IMR-90 (cell line): ENCODE data around the gene FER. TPM values are rescaled to one million over a fixed set of nuclear protein-coding genes. Genes with fewer than 3 reads are reported as not detected.
A peak's percentile ranks its signal among the peaks of the same experiment; 100 is the strongest.

ENCODE experiments used
- ATAC-seq: fragments of 200-7000 bp; cut with Tn5 transposase; 2 replicates; pipeline ENCODE4 v1.9.1; 2020; ENCODE audit warnings: low read depth, mild to moderate bottlenecking, moderate library complexity
- BruUV-seq: library from RNA; stranded (reverse); fragments of 400-500 nt; replicated peaks from 2 replicates; lab custom pipeline; 2021; lab: Mats Ljungman, UMichigan
- CTCF ChIA-PET: fragments of 300-600 bp; formaldehyde crosslinking; extraction: SDS; loops from one replicate; lab custom pipeline; 2021; ENCODE audit warnings: antibody characterized with exemption; lab: Yijun Ruan, JAX
- POLR2A ChIA-PET: fragments of 300-600 bp; sonication (Branson Sonifier 250); formaldehyde crosslinking; loops from one replicate; lab custom pipeline; 2022; ENCODE audit warnings: antibody characterized with exemption; ENCODE audit not compliant: unreplicated experiment; lab: Charles Lee
- DNase-seq: peaks from one replicate; pipeline ENCODE4 v3.0.0; 2013
- H2AFZ ChIP-seq: replicated peaks from 2 replicates; pipeline ENCODE3; 2013; ENCODE audit warnings: low read length, mild to moderate bottlenecking; ENCODE audit not compliant: poor library complexity
- H2AK5ac ChIP-seq: 2 replicates; pipeline ENCODE4 v1.6.1; 2013; ENCODE audit warnings: low read depth, low read length, inconsistent platforms
- H2AK9ac ChIP-seq: replicated peaks from 2 replicates; pipeline ENCODE3; 2013; ENCODE audit warnings: mild to moderate bottlenecking, low read depth, low read length, moderate library complexity; ENCODE audit not compliant: poor library complexity
- H2BK120ac ChIP-seq: 2 replicates; pipeline ENCODE4 v1.6.1; 2013; ENCODE audit warnings: low read depth, low read length, inconsistent platforms
- H2BK15ac ChIP-seq: 3 replicates; pipeline ENCODE4 v1.6.1; 2013; ENCODE audit warnings: low read depth, low read length, inconsistent platforms
- H2BK20ac ChIP-seq: 2 replicates; pipeline ENCODE4 v1.6.1; 2013; ENCODE audit warnings: low read depth, mild to moderate bottlenecking, inconsistent platforms, low read length, moderate library complexity
- H2BK5ac ChIP-seq: 2 replicates; pipeline ENCODE4 v1.6.1; 2013; ENCODE audit warnings: mild to moderate bottlenecking, low read depth, low read length, inconsistent platforms; ENCODE audit not compliant: poor library complexity, severe bottlenecking
- H3K14ac ChIP-seq: replicated peaks from 2 replicates; pipeline ENCODE4 v1.6.1; 2013; ENCODE audit warnings: low read depth, low read length, inconsistent platforms
- H3K18ac ChIP-seq: 2 replicates; pipeline ENCODE4 v1.6.1; 2013; ENCODE audit warnings: low read depth, low read length, control low read depth
- H3K23ac ChIP-seq: 2 replicates; pipeline ENCODE4 v1.6.1; 2013; ENCODE audit warnings: low read depth, low read length, inconsistent platforms
- H3K27ac ChIP-seq: 2 replicates; pipeline ENCODE4 v1.5.1; 2013; ENCODE audit warnings: mild to moderate bottlenecking, control low read depth, low read length; ENCODE audit not compliant: insufficient read depth
- H3K27me3 ChIP-seq: 2 replicates; pipeline ENCODE4 v1.6.1; 2013; ENCODE audit warnings: low read length; ENCODE audit not compliant: control insufficient read depth, insufficient read depth
- H3K36me3 ChIP-seq: 2 replicates; pipeline ENCODE4 v1.6.1; 2013; ENCODE audit warnings: low read length, mixed read lengths; ENCODE audit not compliant: control insufficient read depth, insufficient read depth
- H3K4ac ChIP-seq: 2 replicates; pipeline ENCODE4 v1.6.1; 2013; ENCODE audit warnings: low read depth, low read length, inconsistent platforms
- H3K4me1 ChIP-seq: 2 replicates; pipeline ENCODE4 v1.6.1; 2013; ENCODE audit warnings: low read length, mixed read lengths; ENCODE audit not compliant: control insufficient read depth, insufficient read depth
- H3K4me2 ChIP-seq: 2 replicates; pipeline ENCODE4 v1.6.1; 2013; ENCODE audit warnings: low read depth, mild to moderate bottlenecking, control low read depth, low read length, moderate library complexity
- H3K4me3 ChIP-seq: 2 replicates; pipeline ENCODE4 v1.5.1; 2013; ENCODE audit warnings: low read depth, mild to moderate bottlenecking, control low read depth, low read length, moderate library complexity; ENCODE audit not compliant: insufficient read depth
- H3K56ac ChIP-seq: 2 replicates; pipeline ENCODE4 v1.6.1; 2013; ENCODE audit warnings: low read length, inconsistent platforms; ENCODE audit not compliant: insufficient read depth; ENCODE audit errors: extremely low read depth
- H3K79me1 ChIP-seq, 2 experiments: 2 replicates each; pipeline ENCODE4 v1.6.1; 2013; ENCODE audit warnings: low read length in 2 of 2, inconsistent platforms in 1 of 2, low read depth in 1 of 2
- H3K9ac ChIP-seq: 2 replicates; pipeline ENCODE4 v1.6.1; 2013; ENCODE audit warnings: low read depth, low read length, control low read depth
- H3K9me1 ChIP-seq: 2 replicates; pipeline ENCODE4 v1.6.1; 2013; ENCODE audit warnings: low read length, inconsistent platforms; ENCODE audit not compliant: insufficient read depth
- H3K9me3 ChIP-seq: 2 replicates; pipeline ENCODE4 v1.6.1; 2013; ENCODE audit warnings: low read length; ENCODE audit not compliant: control insufficient read depth, insufficient read depth
- H4K20me1 ChIP-seq: 2 replicates; pipeline ENCODE4 v1.6.1; 2013; ENCODE audit warnings: low read length, inconsistent platforms; ENCODE audit not compliant: insufficient read depth
- H4K5ac ChIP-seq: 2 replicates; pipeline ENCODE4 v1.6.1; 2013; ENCODE audit warnings: mild to moderate bottlenecking, low read depth, low read length, control low read depth
- H4K8ac ChIP-seq, 2 experiments: 2 replicates each; pipeline ENCODE4 v1.6.1; 2013; ENCODE audit warnings: low read depth in 2 of 2, low read length in 2 of 2, control low read depth in 1 of 2, inconsistent platforms in 1 of 2
- H4K91ac ChIP-seq: 2 replicates; pipeline ENCODE4 v1.6.1; 2013; ENCODE audit warnings: low read depth, low read length, inconsistent platforms; ENCODE audit not compliant: insufficient read depth
- FOS ChIP-seq: fragments of 150-350 bp; IDR thresholded peaks from 2 replicates; pipeline ENCODE4 v1.6.1; 2016; ENCODE audit warnings: low read depth, low read length
- MAFK ChIP-seq: IDR thresholded peaks from 2 replicates; pipeline ENCODE4 v1.6.1; 2012; ENCODE audit warnings: low read depth, low read length, improper control_type of control experiment
- MAZ ChIP-seq: IDR thresholded peaks from 2 replicates; pipeline ENCODE4 v1.6.1; 2012; ENCODE audit warnings: low read depth, mild to moderate bottlenecking, low read length, improper control_type of control experiment, moderate library complexity, borderline replicate concordance
- WGBS, 2 experiments: methylation state at CpG; one replicate each; pipeline versions ENCODE4 v1.1.5 to v1.1.7; 2013; ENCODE audit warnings: missing lambda C conversion rate in 2 of 2; ENCODE audit not compliant: insufficient read length in 1 of 2; ENCODE audit errors: extremely low coverage in 2 of 2; 5-methylcytosine and 5-hydroxymethylcytosine counted together
- dilution Hi-C: fragments of 300-500 bp; cut with HindIII; formaldehyde crosslinking; loops from one replicate; pipeline ENCODE4 v1.14.3; 2018; ENCODE audit warnings: low sequenced_read_pairs; ENCODE audit not compliant: unreplicated experiment
- in situ Hi-C: fragments of 300-500 bp; cut with MboI; formaldehyde crosslinking; loops from 3 replicates; pipeline ENCODE4 v1.14.3; 2019; ENCODE audit warnings: low sequenced_read_pairs, inconsistent platforms, mixed read lengths
- intact Hi-C: fragments of 100-400 bp; cut with micrococcal nuclease; formaldehyde crosslinking; loops from 2 replicates; pipeline ENCODE4 v1.10.0; 2022
- polyA plus RNA-seq, 3 experiments: library from polyadenylated mRNA; depleted of rRNA; stranded (reverse); fragments of >200 nt; gene quantifications; 2 replicates each; pipeline ENCODE4 v1.2.3, GENCODE V29; 2012; ENCODE audit warnings: low replicate concordance in 1 of 3
- total RNA-seq: library from RNA; depleted of rRNA; stranded (reverse); fragments of >200 nt; gene quantifications from 2 replicates; pipeline ENCODE4 v1.2.3, GENCODE V29; 2012

The FER gene
- total and polyA plus RNA-seq, 2 of the 4 experiments (the other 2 are of a cell fraction) = 3.5 to 32.4 TPM

- no peak overlapping the region for H2AK5ac ChIP-seq
- no peak overlapping the region for H3K18ac ChIP-seq
- no peak overlapping the region for H3K27ac ChIP-seq
- no peak overlapping the region for H4K91ac ChIP-seq
- no peak overlapping the region for H2AFZ ChIP-seq
- H3K4ac ChIP-seq = no peak overlapping the region
- no peaks in the 10 kb centered on the region for H4K20me1 ChIP-seq
- no peaks in the 10 kb centered on the region for H3K4me1 ChIP-seq
- no peaks in the 10 kb centered on the region for H3K27me3 ChIP-seq
- BruUV-seq = no TSS peak
- H3K79me1 ChIP-seq = no peaks in the 10 kb centered on the region; a peak in 1 of 4 replicates
- CTCF ChIA-PET = interaction anchor here (0.6 kb wide), 1 partner anchor 362 kb away, joined by 5 read pairs; no protein-coding TSS in a partner anchor
- H3K36me3 ChIP-seq = no peaks in the 10 kb centered on the region
- H3K23ac ChIP-seq = no peak overlapping the region
- no peak overlapping the region for H2BK15ac ChIP-seq
- no peak overlapping the region for H4K8ac ChIP-seq
- no peak overlapping the region for H3K4me3 ChIP-seq
- intact Hi-C loops = no loop called here
- no CpG with 5 or more reads among the region's 3 CpGs for WGBS, 2 experiments
- dilution Hi-C loops = no loop called here
- H2AK9ac ChIP-seq = no peak overlapping the region
- no peak overlapping the region for H3K9ac ChIP-seq
- in situ Hi-C loops = no loop called here
- no peaks in the 10 kb centered on the region for H3K9me3 ChIP-seq
- TF ChIP-seq MAFK (0 out of 2 replicates have a peak, but pooled peaks have one; percentile 13), FOS (no peak), MAZ (no peak)
- H4K5ac ChIP-seq = no peak overlapping the region
- POLR2A ChIA-PET = no interaction called here
- no peak for ATAC-seq
- H2BK120ac ChIP-seq = no peak overlapping the region
- no peak for DNase-seq
- no peak overlapping the region for H3K4me2 ChIP-seq
- no peak overlapping the region for H2BK20ac ChIP-seq
- no peak overlapping the region for H3K56ac ChIP-seq
- H3K9me1 ChIP-seq = no peaks in the 10 kb centered on the region; the same call in 1 of the 2 replicates
- H2BK5ac ChIP-seq = no peak overlapping the region
- H3K14ac ChIP-seq = no peak overlapping the region
These were observed 365.9 kb downstream of the FER start for GRCh38 chr5:109113608-109114007.
